SK-N-MC (cell line): Measurements from ENCODE around the gene CRIP3.

Source experiments
- DNase-seq: peaks from one replicate; pipeline ENCODE4 v3.0.0-alpha.2; 2011; ENCODE audit warnings: low read depth, low spot score
- H3K27ac ChIP-seq: fragments of 200-600 bp; sonication (generic); 2 replicates; pipeline ENCODE4 v1.5.1; 2016; ENCODE audit warnings: mixed run types
- H3K36me3 ChIP-seq: fragments of 200-600 bp; sonication (generic); 2 replicates; pipeline ENCODE4 v1.6.1; 2017; ENCODE audit warnings: antibody characterized with exemption, low read length, mixed read lengths; ENCODE audit not compliant: insufficient read depth
- H3K4me3 ChIP-seq: fragments of 200-600 bp; sonication (generic); 2 replicates; pipeline ENCODE4 v1.5.1; 2016
- H3K9ac ChIP-seq: fragments of 200-600 bp; sonication (generic); 2 replicates; pipeline ENCODE4 v1.8.0; 2017; ENCODE audit warnings: mixed run types, mixed read lengths; ENCODE audit not compliant: insufficient read length
- H3K9me3 ChIP-seq: fragments of 200-600 bp; sonication (generic); 2 replicates; pipeline ENCODE4 v1.6.1; 2017; ENCODE audit warnings: low read depth, mild to moderate bottlenecking, antibody characterized with exemption, low read length, moderate library complexity, mixed read lengths
- EZH2 ChIP-seq: fragments of 200-600 bp; sonication (generic); IDR thresholded peaks from one replicate; pipeline ENCODE4 v1.6.1; 2017; ENCODE audit warnings: antibody characterized with exemption
- FOXP2 ChIP-seq: optimal IDR thresholded peaks from 2 replicates; pipeline ENCODE3; 2011; ENCODE audit warnings: mild to moderate bottlenecking, moderate library complexity; ENCODE audit not compliant: insufficient read depth; ENCODE audit errors: extremely low read length, control extremely low read depth
- POLR2AphosphoS5 ChIP-seq: IDR thresholded peaks from 2 replicates; pipeline ENCODE4 v1.6.1; 2012; ENCODE audit warnings: mild to moderate bottlenecking, low read depth, low read length, borderline replicate concordance

CRIP3 gene

GRCh38 chr6:43286456-43286979 is 22.1 kb downstream of the CRIP3 start:
- no peak for DNase-seq
- H3K36me3 ChIP-seq: no peaks in the 10 kb centered on the region
- no peak overlapping the region for H3K4me3 ChIP-seq
- H3K9ac ChIP-seq: no peak overlapping the region
- H3K27ac ChIP-seq: no peak overlapping the region
- no peak for TF ChIP-seq EZH2
- no peak for TF ChIP-seq POLR2AphosphoS5
- TF ChIP-seq FOXP2: no peak
- H3K9me3 ChIP-seq: no peaks in the 10 kb centered on the region

- DNase-seq: no peak
- Histone ChIP-seq H3K4me3 (no peak overlapping the region), H3K27ac (no peak overlapping the region), H3K9me3 (no peaks in the 10 kb centered on the region), H3K9ac (no peak overlapping the region), H3K36me3 (no peaks in the 10 kb centered on the region)
- TF ChIP-seq POLR2AphosphoS5: no peak
- no peak for TF ChIP-seq FOXP2
- TF ChIP-seq EZH2: no peak
Measured at GRCh38 chr6:43285832-43286231, 22.8 kb downstream of the CRIP3 start.

- TF ChIP-seq POLR2AphosphoS5 (no peak), FOXP2 (no peak), EZH2 (no peak)
- no peak for DNase-seq
- Histone ChIP-seq H3K9me3 (no peaks in the 10 kb centered on the region), H3K36me3 (no peaks in the 10 kb centered on the region), H3K9ac (no peak overlapping the region), H3K27ac (no peak overlapping the region), H3K4me3 (no peak overlapping the region)
Measured at GRCh38 chr6:43284991-43285781, 23.4 kb downstream of the CRIP3 start.

GRCh38 chr6:43283905-43284304 is 24.7 kb downstream of the CRIP3 start:
- H3K4me3 ChIP-seq: no peak overlapping the region
- no peak for DNase-seq

GRCh38 chr6:43283514-43283901 is 25.1 kb downstream of the CRIP3 start:
- TF ChIP-seq FOXP2 (no peak), EZH2 (no peak)
- no peak overlapping the region for H3K27ac ChIP-seq
- no peak overlapping the region for H3K4me3 ChIP-seq
- no peaks in the 10 kb centered on the region for H3K9me3 ChIP-seq
- no peaks in the 10 kb centered on the region for H3K36me3 ChIP-seq
- no peak overlapping the region for H3K9ac ChIP-seq
- no peak for DNase-seq

More at GRCh38 chr6:43283905-43284304, 24.7 kb downstream of the CRIP3 start:
- H3K36me3 ChIP-seq: no peaks in the 10 kb centered on the region
- H3K9ac ChIP-seq: no peak overlapping the region
- H3K27ac ChIP-seq: no peak overlapping the region
- H3K9me3 ChIP-seq: no peaks in the 10 kb centered on the region
- TF ChIP-seq EZH2: no peak
- TF ChIP-seq POLR2AphosphoS5: no peak

GRCh38 chr6:43282636-43283513 is 25.8 kb downstream of the CRIP3 start:
- H3K9me3 ChIP-seq: no peaks in the 10 kb centered on the region
- TF ChIP-seq FOXP2: no peak
- TF ChIP-seq POLR2AphosphoS5: no peak
- TF ChIP-seq EZH2: no peak
- no peak for DNase-seq

GRCh38 chr6:43282060-43282459 is 26.6 kb downstream of the CRIP3 start:
- no peaks in the 10 kb centered on the region for H3K36me3 ChIP-seq
- no peak overlapping the region for H3K9ac ChIP-seq
- TF ChIP-seq FOXP2 (no peak), EZH2 (no peak), POLR2AphosphoS5 (no peak)
- H3K27ac ChIP-seq: no peak overlapping the region
- H3K4me3 ChIP-seq: no peak overlapping the region
- DNase-seq: no peak
- no peaks in the 10 kb centered on the region for H3K9me3 ChIP-seq

More at GRCh38 chr6:43282636-43283513, 25.8 kb downstream of the CRIP3 start:
- no peak overlapping the region for H3K9ac ChIP-seq
- no peak overlapping the region for H3K27ac ChIP-seq
- H3K4me3 ChIP-seq: no peak overlapping the region
- no peaks in the 10 kb centered on the region for H3K36me3 ChIP-seq

- H3K9ac ChIP-seq: no peak overlapping the region
- no peak overlapping the region for H3K4me3 ChIP-seq
- H3K36me3 ChIP-seq: no peaks in the 10 kb centered on the region
- no peaks in the 10 kb centered on the region for H3K9me3 ChIP-seq
- H3K27ac ChIP-seq: no peak overlapping the region
- TF ChIP-seq FOXP2 (no peak), EZH2 (no peak), POLR2AphosphoS5 (no peak)
- DNase-seq: no peak
Measured at GRCh38 chr6:43280234-43280633, 28.4 kb downstream of the CRIP3 start.
